ENCODE measurements around the gene SMIM31.

Gene SMIM31

DNA sequence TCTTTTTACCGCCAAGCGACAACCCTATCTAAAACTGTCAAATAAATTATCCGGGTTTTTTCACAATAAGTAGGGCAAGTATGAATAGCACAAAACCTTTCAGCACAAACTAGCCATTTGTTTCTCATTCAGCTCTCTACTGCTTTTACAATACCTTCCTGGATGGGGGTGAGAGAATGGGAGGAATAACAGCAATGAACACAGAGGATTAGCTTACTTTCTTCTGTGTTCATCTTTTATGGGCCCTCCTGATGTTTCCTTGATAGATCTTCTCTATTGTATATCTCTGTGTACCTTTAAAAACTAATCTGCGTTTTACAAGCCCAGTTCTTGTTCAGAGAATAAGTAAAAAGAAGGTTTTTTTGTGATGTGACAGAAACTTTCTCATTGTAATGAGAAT is 67.8 kb downstream of the SMIM31 start:
- Histone ChIP-seq H3K36me3 (no peaks in the 10 kb centered on the region), H3K4me3 (no peak overlapping the region), H3K4me1 (no peaks in the 10 kb centered on the region), H3K27ac (no peak overlapping the region), H3K9me3 (no peaks in the 10 kb centered on the region), H3K27me3 (no peaks in the 10 kb centered on the region)
- intact Hi-C loops (cut with DNase I; ENCODE audit: low total_unique reads) = no loop called here
- DNase-seq = no peak
- TF ChIP-seq, protein P1, sequence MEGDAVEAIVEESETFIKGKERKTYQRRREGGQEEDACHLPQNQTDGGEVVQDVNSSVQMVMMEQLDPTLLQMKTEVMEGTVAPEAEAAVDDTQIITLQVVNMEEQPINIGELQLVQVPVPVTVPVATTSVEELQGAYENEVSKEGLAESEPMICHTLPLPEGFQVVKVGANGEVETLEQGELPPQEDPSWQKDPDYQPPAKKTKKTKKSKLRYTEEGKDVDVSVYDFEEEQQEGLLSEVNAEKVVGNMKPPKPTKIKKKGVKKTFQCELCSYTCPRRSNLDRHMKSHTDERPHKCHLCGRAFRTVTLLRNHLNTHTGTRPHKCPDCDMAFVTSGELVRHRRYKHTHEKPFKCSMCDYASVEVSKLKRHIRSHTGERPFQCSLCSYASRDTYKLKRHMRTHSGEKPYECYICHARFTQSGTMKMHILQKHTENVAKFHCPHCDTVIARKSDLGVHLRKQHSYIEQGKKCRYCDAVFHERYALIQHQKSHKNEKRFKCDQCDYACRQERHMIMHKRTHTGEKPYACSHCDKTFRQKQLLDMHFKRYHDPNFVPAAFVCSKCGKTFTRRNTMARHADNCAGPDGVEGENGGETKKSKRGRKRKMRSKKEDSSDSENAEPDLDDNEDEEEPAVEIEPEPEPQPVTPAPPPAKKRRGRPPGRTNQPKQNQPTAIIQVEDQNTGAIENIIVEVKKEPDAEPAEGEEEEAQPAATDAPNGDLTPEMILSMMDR (IDR thresholded peaks at IDR 0.05) = no peak

DNA sequence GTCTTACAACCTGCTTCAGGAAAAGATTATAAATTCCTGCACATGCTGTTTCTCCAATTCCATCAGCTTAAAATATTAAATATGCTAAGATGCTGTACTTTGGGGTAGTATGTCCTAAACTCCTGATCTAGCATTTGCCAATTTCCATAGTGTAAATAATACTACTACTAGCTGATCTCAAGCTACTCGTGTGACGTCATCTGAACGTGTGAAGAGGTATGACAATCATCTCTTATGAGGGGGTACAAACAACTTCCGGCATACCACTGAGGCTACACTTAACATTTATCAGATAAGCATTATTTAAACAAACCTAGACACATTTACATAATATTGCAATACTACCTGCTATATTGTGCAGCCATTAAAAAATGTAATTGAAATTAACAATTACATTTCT is 70.7 kb downstream of the SMIM31 start:
- TF ChIP-seq, protein P1 (IDR thresholded peaks at IDR 0.05) = no peak
- H3K27me3 ChIP-seq = no peaks in the 10 kb centered on the region
- DNase-seq = no peak
- H3K36me3 ChIP-seq = no peaks in the 10 kb centered on the region
- no peak overlapping the region for H3K27ac ChIP-seq
- H3K9me3 ChIP-seq = no peaks in the 10 kb centered on the region
- H3K4me3 ChIP-seq = no peak overlapping the region
- H3K4me1 ChIP-seq = no peaks in the 10 kb centered on the region
- intact Hi-C loops (cut with DNase I; ENCODE audit: low total_unique reads) = no loop called here

DNA sequence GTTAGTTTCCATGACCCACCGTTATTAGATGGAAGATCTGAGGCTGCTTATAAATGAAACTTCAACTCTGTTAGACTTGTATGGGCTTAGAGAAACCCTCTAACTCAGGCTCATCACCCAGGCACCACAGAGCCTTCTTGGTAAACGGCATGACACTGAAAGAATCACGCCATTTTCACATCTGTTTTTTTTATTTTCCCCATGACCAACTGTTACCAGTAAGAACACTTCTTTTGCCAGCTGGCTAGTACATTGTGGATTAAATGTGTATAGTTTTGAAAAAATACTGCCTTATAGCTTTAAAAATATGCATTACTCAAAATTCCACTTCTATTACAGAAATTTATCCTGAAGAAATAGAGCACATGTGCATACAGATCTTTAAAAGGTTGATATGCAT is 75.0 kb downstream of the SMIM31 start:
- TF ChIP-seq, protein P1 (IDR thresholded peaks at IDR 0.05) = no peak
- intact Hi-C loops (cut with DNase I; ENCODE audit: low total_unique reads) = no loop called here
- H3K9me3 ChIP-seq = no peaks in the 10 kb centered on the region
- DNase-seq = no peak
- no peak overlapping the region for H3K27ac ChIP-seq
- no peaks in the 10 kb centered on the region for H3K4me1 ChIP-seq
- no peaks in the 10 kb centered on the region for H3K36me3 ChIP-seq
- H3K4me3 ChIP-seq = no peak overlapping the region
- H3K27me3 ChIP-seq = no peaks in the 10 kb centered on the region

DNA sequence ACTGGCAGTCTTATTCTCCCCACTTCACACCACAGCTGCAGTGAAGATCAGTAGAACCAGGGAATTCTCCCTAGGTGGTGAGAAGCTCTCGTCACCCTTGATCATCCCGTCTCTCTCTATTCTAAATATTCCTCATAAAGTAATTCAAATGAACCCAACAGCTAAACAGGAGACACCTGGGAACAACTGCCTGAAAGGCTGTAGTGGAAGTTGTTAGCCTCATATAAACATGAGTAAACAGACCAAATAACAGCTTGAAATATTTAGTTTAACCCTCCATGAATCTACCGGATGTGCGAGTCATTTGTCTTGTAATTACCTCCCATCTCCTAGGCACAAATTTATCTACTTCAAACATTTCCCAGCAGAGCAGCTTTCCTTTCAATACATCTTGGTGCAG is 92.6 kb downstream of the SMIM31 start:
- TF ChIP-seq, protein P1 (IDR thresholded peaks at IDR 0.05) = no peak

DNA sequence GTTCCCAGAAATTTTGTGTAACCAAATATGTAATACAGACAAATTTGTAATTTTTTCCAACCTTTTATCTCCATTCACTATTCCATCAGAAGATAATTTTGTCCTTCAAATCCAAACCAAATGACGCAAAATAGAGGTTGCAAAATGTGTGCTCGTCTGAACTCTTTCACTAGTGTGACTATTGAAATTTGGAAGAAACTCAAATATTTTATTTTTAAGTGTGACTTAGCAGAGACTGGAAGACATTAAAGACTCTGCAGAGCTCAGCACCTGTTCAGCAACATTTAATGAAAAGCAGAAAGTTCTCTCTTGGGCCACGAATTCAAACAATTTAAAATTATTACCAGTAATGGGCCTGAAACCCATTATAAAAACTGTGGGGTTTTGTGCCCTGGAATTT is 93.1 kb downstream of the SMIM31 start:
- H3K9me3 ChIP-seq = no peaks in the 10 kb centered on the region
- DNase-seq = no peak
- H3K27ac ChIP-seq = no peak overlapping the region
- TF ChIP-seq, protein P1 (IDR thresholded peaks at IDR 0.05) = no peak
- H3K4me3 ChIP-seq = no peak overlapping the region
- H3K4me1 ChIP-seq = no peaks in the 10 kb centered on the region
- intact Hi-C loops (cut with DNase I; ENCODE audit: low total_unique reads) = no loop called here
- H3K27me3 ChIP-seq = no peaks in the 10 kb centered on the region
- H3K36me3 ChIP-seq = no peaks in the 10 kb centered on the region

More for the DNA sequence above, 92.6 kb downstream of the SMIM31 start:
- Histone ChIP-seq H3K27me3 (no peaks in the 10 kb centered on the region), H3K9me3 (no peaks in the 10 kb centered on the region), H3K4me1 (no peaks in the 10 kb centered on the region), H3K36me3 (no peaks in the 10 kb centered on the region), H3K27ac (no peak overlapping the region), H3K4me3 (no peak overlapping the region)
- intact Hi-C loops (cut with DNase I; ENCODE audit: low total_unique reads) = no loop called here
- DNase-seq = no peak

DNA sequence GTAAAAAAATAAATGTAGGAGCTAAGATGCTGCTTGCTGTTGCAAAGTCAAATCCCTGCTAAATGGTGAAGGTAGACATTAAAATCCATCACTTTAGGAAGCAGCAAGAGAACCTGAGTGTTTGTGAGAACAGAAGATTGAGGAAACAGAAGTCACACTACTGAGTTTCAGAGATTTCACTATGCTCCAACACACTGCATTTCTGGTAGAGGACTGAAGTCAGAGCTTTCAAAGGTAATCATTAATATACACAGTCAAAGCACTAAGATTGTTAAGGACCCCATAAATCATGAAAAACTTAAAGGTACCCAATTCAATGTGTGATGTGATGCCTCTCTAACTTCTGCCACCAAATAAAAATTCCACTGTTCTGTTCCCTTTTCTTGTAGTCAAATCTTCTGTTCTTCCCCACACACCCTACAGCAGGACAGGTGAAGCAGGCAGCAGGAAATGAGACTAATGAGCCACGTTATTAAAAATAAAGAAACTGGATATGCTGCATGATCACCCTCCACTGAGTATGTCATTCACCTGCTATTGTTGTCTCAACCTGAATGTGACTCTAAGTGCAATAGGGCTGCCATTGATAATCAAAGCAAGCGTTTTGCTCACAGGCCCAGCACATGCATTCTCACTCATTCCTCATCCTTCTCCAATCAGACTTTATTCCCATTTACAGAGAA is 94.2 kb downstream of the SMIM31 start:
- TF ChIP-seq, protein P1 (IDR thresholded peaks at IDR 0.05) = no peak
- Histone ChIP-seq H3K36me3 (no peaks in the 10 kb centered on the region), H3K27me3 (no peaks in the 10 kb centered on the region), H3K9me3 (no peaks in the 10 kb centered on the region), H3K4me3 (no peak overlapping the region), H3K4me1 (no peaks in the 10 kb centered on the region), H3K27ac (no peak overlapping the region)
- intact Hi-C loops (cut with DNase I; ENCODE audit: low total_unique reads) = no loop called here
- DNase-seq = no peak
